Neural cell (in vitro differentiated cells): ENCODE measurements around the gene TFDP2.

ENCODE experiments used
- CTCF ChIP-seq: fragments of 450-650 bp; IDR thresholded peaks from 2 replicates; pipeline ENCODE4 v1.5.1; 2014; ENCODE audit warnings: antibody characterized with exemption, mild to moderate bottlenecking, moderate library complexity; ENCODE audit not compliant: poor library complexity, severe bottlenecking
- EP300 ChIP-seq: fragments of 450-650 bp; conservative IDR thresholded peaks from 2 replicates; pipeline ENCODE4 v1.6.1; 2014; ENCODE audit warnings: antibody characterized with exemption, mild to moderate bottlenecking, moderate library complexity; ENCODE audit not compliant: poor library complexity, severe bottlenecking
- EZH2 ChIP-seq: fragments of 200-600, 300-800 bp; shearing (Covaris generic), sonication (generic); IDR thresholded peaks from 2 replicates; pipeline ENCODE4 v1.6.1; 2014; ENCODE audit warnings: antibody characterized with exemption, low read length, borderline replicate concordance, mild to moderate bottlenecking; ENCODE audit not compliant: insufficient read depth, poor library complexity, severe bottlenecking
- POLR2AphosphoS5 ChIP-seq: IDR thresholded peaks from 2 replicates; pipeline ENCODE4 v1.6.1; 2012
- RAD21 ChIP-seq: fragments of 450-650 bp; conservative IDR thresholded peaks from 2 replicates; pipeline ENCODE4 v1.6.1; 2014; ENCODE audit warnings: antibody characterized with exemption, mild to moderate bottlenecking, moderate library complexity
- REST ChIP-seq: IDR thresholded peaks from 2 replicates; pipeline ENCODE4 v1.6.1; 2012; ENCODE audit warnings: borderline replicate concordance
- SMC3 ChIP-seq: fragments of 450-650 bp; conservative IDR thresholded peaks from 2 replicates; pipeline ENCODE4 v1.6.1; 2014; ENCODE audit warnings: antibody characterized with exemption, mild to moderate bottlenecking, moderate library complexity; ENCODE audit not compliant: poor library complexity
- TAF1 ChIP-seq: IDR thresholded peaks from 2 replicates; pipeline ENCODE4 v1.6.1; 2012; ENCODE audit warnings: low read depth

GRCh38 chr3:141952611-141953010 lies 196.7 kb downstream of the TFDP2 start:
- TF ChIP-seq CTCF, result no peak
- TF ChIP-seq REST, result no peak
- TF ChIP-seq SMC3, result no peak
- TF ChIP-seq EZH2, result no peak
- no peak for TF ChIP-seq POLR2AphosphoS5
- no peak for TF ChIP-seq EP300
- no peak for TF ChIP-seq RAD21
- TF ChIP-seq TAF1, result no peak
